Kidney capillary endothelial cell (primary cell): ENCODE measurements around the gene CNTNAP2.

Experiments
- DNase-seq: peaks from one replicate; pipeline ENCODE4 v3.0.0-alpha.2; 2018; ENCODE audit warnings: low spot score

The CNTNAP2 gene

DNA sequence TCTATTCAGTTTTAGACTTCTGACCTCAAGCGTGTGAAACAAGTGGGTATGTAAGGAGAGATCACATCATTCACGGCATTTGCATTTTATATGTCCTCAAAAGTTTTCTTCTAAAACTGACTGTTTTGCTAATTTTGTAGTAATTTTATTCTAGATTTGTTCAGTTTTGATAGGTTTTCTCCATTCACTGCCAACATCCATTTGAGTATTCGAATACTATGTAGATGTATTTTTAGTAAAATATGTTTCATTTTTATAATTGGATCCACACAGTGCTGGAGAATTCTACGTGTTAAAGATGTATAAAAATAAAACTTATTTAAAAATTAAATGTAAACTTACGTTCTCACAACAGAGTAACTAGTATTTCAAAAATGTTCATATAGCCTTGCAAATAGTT lies 503.0 kb downstream of the CNTNAP2 start:
- DNase-seq: no peak

DNA sequence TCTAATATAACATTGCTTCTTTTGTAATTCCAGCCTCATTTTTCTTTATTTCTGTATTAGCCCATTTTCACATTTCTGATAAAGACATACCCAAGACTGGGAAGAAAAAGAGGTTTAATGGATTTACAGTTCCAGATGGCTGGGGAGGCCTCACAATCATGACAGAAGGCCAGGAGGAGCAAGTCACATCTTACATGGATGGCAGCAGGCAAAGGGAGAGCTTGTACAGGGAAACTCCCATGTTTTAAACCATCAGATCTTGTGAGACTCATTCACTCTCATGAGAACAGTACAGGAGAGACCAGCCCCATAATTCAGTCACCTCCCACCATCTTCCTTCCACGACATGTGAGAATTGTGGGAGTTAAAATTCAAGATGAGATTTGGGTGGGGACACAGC lies 510.3 kb downstream of the CNTNAP2 start:
- DNase-seq: no peak

- DNase-seq: no peak
These were observed 518.8 kb downstream of the CNTNAP2 start for GRCh38 chr7:146635205-146636032.

GRCh38 chr7:146636033-146636356 lies 519.4 kb downstream of the CNTNAP2 start:
- DNase-seq: no peak

GRCh38 chr7:146636581-146636980 lies 520.0 kb downstream of the CNTNAP2 start:
- DNase-seq: no peak

- DNase-seq: no peak
These were observed 522.7 kb downstream of the CNTNAP2 start for GRCh38 chr7:146639291-146639690.

- no peak for DNase-seq
These were observed 524.9 kb downstream of the CNTNAP2 start for GRCh38 chr7:146641491-146641890.

DNA sequence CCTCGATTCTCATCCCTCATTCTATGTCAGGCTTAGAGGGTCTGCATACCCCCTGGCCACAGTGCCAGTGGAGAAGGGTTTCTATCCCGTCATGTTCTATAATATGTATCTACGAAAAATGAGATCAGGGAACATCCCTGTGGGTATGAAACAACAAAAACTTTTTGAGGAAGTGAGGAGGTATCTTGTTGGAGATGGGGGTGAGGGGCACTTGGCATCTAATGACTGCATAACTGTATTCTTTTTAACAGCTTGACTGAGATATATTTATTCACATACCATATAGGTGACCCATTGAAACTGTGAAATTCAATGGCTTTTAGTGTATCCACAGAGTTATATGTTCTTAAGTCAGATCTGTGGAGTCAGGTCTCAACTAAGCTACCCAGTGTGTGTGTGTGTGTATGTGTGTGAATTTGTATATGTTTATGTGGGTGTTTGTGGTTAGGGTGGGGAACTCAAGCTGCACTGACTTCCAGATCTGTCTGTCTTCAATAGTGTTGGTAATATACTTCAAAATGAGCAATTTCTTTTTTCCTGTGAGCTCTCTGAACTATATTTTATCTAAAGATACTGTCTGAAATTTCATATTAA lies 528.9 kb downstream of the CNTNAP2 start:
- DNase-seq: no peak

DNA sequence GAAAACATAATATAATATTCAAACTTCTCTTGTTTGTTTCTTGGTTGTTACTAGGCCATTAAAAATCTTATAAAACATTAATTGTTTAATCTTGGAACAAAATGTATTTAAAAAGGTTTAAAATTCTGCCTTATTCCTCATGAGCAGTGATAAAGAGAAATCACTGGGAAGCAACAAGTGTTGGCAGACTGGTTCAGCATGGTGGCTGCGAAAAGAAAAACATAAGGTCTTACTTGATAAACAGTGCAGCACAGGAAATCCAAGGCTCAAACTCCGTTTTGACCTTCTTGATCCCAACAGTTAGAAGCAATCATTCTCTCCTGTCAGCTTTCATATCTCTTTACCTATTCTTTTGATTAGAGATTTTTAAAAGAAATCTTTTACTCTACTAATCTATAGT lies 530.8 kb downstream of the CNTNAP2 start:
- no peak for DNase-seq

DNA sequence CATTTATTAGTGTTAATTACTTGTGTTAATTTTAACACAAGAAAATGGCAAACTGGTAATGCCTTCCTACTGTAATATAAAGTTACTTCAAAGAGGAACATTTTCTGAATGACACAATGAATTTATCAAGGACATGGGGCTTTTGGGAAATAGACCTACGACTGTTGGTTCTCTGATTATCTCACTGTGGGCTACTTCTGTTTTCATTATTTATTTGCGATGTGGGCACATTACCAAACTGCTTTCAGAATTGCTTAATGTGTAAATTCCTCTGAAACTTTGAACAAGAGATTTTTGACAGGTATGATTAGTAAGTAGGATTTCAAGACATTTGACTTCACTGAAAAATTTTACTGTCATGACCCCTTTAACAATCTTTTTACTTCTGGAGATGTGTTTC lies 535.6 kb downstream of the CNTNAP2 start:
- DNase-seq: no peak

GRCh38 chr7:146654048-146654447 lies 537.4 kb downstream of the CNTNAP2 start:
- DNase-seq: no peak

DNA sequence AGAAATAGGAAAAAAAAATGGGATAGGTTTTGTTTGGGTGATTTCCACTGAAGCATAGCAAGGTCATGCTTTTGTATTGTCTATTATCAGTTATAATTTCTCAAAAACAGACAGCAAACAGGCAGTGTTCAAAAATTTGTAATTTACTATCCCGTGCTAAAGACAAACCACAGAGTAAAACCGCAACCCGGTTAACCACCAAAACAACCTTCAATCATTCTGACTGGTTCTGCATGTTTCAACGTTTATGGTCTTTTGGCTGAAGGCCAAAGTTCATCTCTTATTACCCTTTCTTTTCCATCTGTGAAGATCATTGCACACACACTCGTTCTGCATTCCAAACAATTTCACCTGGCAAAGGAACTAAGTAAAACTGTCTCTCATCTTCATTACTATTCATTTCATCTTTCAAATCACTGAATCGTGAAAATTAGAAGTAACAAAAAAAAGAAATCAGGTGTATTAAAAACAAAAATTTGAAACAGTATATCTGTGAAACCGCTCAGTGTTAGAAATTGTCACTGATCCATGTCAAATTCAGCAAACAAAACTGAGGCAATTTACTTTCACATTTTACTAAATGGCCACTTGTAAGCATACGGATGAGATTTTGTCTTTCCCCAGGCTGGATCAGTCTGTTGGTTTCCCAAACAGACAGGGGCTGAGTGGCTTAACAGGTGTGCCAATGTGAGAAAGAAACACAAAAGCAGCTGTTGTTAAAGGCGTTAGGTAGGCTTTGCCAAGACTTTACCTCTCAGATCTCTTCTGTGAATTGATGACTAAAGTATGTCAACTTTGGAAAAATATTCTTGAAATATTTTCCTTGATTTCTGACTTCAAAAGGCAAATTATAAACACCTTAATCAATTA lies 539.6 kb downstream of the CNTNAP2 start:
- DNase-seq: no peak

- DNase-seq: no peak
These were observed 540.4 kb downstream of the CNTNAP2 start for GRCh38 chr7:146656988-146657387.

DNA sequence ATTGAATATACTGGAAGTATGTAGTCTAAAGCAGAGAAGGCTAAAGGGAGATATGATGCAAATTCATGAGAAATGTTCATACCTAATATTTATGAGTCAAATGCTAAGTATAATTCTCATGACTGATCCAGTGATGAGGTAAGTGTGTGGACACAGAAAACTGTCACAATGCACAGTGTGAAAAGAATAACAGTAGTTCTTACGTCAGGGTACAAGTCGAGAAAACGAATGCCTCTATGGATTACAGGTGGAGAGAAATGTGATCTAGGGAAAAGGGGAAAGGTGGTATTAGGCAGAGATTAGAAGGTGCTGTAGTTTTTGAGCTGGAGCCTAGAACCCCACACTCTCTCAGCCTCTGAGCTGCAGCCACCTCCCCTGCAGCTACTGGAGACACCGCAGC lies 542.0 kb downstream of the CNTNAP2 start:
- no peak for DNase-seq

GRCh38 chr7:146659732-146660131 lies 543.1 kb downstream of the CNTNAP2 start:
- DNase-seq: no peak

GRCh38 chr7:146660839-146661238 lies 544.2 kb downstream of the CNTNAP2 start:
- no peak for DNase-seq

DNA sequence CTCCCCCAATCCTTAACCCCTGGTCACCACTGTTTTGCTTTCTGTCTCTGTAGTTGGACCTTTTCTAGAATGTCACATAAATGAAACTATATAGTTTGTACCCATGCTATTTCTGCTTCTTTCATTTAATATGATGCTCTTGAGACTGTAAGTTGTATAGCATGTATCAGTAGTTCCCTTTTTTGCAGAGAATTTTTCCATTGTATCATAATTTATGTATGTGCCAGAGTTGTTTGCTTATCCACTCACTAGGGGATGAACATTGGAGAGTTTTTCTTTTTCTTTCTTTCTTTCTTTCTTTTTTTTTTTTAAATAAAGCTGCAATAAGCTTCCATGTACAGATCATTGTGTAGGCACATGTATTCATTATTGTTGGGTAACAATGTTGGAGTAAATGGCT lies 544.8 kb downstream of the CNTNAP2 start:
- no peak for DNase-seq

DNA sequence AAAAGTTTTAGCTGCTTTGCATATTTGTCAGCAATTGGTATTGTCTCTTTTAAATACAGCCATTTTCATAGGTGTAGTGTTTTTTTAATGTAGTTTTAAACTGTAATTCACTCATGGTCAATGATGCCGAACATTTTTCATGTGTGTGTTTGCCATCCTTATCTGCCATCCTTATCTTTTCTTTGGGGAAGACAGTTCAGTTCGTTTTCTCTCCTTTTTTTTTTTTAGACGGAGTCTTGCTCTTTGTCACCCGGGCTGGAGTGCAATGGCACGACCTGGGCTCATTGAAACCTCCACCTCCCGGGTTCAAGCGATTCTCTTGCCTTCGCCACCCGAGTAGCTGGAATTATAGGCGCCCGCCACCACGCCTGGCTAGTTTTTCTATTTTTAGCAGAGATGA lies 545.3 kb downstream of the CNTNAP2 start:
- DNase-seq: no peak

DNA sequence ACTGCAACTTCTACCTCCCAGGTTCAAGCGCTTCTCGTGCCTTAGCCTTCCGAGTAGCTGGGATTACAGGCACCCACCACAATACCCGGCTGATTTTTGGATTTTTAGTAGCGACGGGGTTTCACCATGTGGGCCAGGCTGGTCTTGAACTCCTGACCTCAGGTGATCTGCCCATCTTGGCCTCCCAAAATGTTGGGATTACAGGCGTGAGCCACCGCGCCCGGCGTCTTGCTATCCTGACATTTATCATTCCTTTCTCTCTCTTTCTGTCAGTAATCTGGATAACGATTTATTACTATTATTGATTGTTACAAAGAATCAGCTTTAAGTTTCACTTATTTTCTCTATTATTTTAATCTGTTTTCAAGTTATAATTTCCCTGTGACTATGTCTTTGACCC lies 548.4 kb downstream of the CNTNAP2 start:
- no peak for DNase-seq

DNA sequence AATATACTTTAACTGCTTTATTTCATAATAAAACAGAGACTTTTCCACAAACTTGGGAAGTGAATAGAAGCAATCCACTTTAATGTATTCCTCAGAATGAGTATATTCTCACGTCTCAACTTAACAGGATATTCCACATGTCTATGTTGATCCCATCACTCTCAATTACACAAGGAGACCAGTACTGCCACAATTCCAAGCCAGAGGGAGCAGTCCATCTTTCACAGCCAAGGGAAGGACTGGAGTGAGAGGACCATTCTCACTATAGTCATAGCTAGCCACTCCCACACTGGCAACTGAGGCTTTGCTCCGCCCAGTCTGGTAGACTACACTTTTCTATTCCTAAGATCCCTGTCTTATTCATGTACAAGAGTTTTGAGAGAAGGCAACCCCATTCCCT lies 553.9 kb downstream of the CNTNAP2 start:
- no peak for DNase-seq

DNA sequence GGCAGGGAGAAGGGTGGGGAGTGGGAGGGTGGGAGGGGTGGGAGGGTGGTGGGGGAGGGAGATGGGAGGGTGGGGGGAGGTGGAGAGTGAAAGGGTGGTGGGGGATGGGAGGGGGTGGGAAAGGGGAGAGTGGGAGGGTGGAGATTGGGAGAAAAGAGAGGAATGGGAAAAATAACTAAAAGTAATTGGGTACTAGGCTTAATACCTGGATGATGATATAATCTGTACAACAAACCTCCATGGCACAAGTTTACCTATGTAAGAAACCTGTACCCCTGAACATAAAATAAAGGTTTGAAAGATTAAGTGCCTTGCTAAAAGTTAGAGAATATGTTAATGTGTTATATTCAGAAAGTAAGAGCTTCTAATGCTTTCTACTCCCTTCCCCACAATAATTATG lies 564.9 kb downstream of the CNTNAP2 start:
- no peak for DNase-seq

- no peak for DNase-seq
These were observed 566.8 kb downstream of the CNTNAP2 start for GRCh38 chr7:146683439-146683838.

- DNase-seq: no peak
These were observed 574.4 kb downstream of the CNTNAP2 start for GRCh38 chr7:146690987-146691386.
